Adrenal gland (tissue), 12 donors: ENCODE results near the gene OR56A5. TPM values are rescaled to one million over a fixed set of nuclear protein-coding genes. Genes with fewer than 3 reads are reported as not detected.
"Not testable (repeated sequence)": the region's sequence is repeated elsewhere in the genome, so short reads cannot be mapped to it uniquely, and the experiment has no call there.

Source experiments
- DNase-seq, 7 donors: peaks; one replicate each; pipeline ENCODE4 v3.0.0-alpha.2; 2019 to 2020
- H3K27ac ChIP-seq, 5 donors: fragments of 200-600 bp; sonication (generic) in 4 of 5; 1 replicate in 3 of 5; 2 replicates in 2 of 5; pipeline versions ENCODE4 v1.5.1 to v1.8.0; 2016 to 2020; ENCODE audit warnings: mild to moderate bottlenecking in 1 of 5
- H3K27me3 ChIP-seq: fragments of 200-600 bp; 2 replicates; pipeline ENCODE4 v1.8.0; 2021
- H3K36me3 ChIP-seq, 2 donors: fragments of 200-600 bp; replicated peaks in 1 of 2; 1 replicate in 1 of 2; 2 replicates in 1 of 2; pipeline versions ENCODE4 v1.5.1 to v1.8.0; 2018 to 2022
- H3K4me1 ChIP-seq, 2 donors: fragments of 200-600 bp; replicated peaks in 1 of 2; 1 replicate in 1 of 2; 2 replicates in 1 of 2; pipeline versions ENCODE4 v1.5.1 to v1.8.0; 2018 to 2021
- H3K4me3 ChIP-seq, 4 donors: fragments of 200-600 bp; sonication (generic) in 3 of 4; one replicate each; pipeline ENCODE4 v1.5.1; 2016 to 2018
- H3K9me3 ChIP-seq, 3 donors: fragments of 200-600 bp; sonication (generic) in 1 of 3; replicated peaks in 1 of 3; 1 replicate in 2 of 3; 2 replicates in 1 of 3; pipeline versions ENCODE4 v1.5.1 to v1.8.0; 2016 to 2021
- CTCF ChIP-seq, 6 experiments: fragments of 450-650 bp in 4 of 6; fragments of 200-600 bp in 2 of 6; sonication (generic) in 1 of 6; IDR thresholded peaks; 1 replicate in 5 of 6; 2 replicates in 1 of 6; pipeline versions ENCODE4 v1.5.1 to v1.8.0; 2016 to 2021; ENCODE audit warnings: antibody characterized with exemption in 6 of 6, mild to moderate bottlenecking in 2 of 6, moderate library complexity in 1 of 6
- POLR2A ChIP-seq, 2 donors: fragments of 450-650 bp; IDR thresholded peaks; one replicate each; pipeline ENCODE4 v1.6.1; 2017; ENCODE audit warnings: antibody characterized with exemption in 2 of 2, mild to moderate bottlenecking in 2 of 2, moderate library complexity in 1 of 2
- WGBS, 4 donors: extraction: QIAGEN DNeasy Blood & Tissue Kit in 2 of 4; methylation state at CpG; one replicate each; pipeline versions ENCODE4 v1.1.5 to v1.1.7; 2013 to 2017; 5-methylcytosine and 5-hydroxymethylcytosine counted together
- intact Hi-C, 2 donors: fragments of 100-400 bp; cut with DNase I; formaldehyde crosslinking; loops; one replicate each; pipeline versions ENCODE4 v1.14.1 to v1.15.0; 2022 to 2023
- polyA plus RNA-seq, 3 donors: library from polyadenylated mRNA; stranded (reverse); fragments of 200-250 nt in 2 of 3; fragments of 350-450 nt in 1 of 3; fragmentation: Illumina TruSeq in 1 of 3; extraction: RNeasy Lipid Tissue Mini Kit (QIAGEN cat#74804) in 1 of 3; gene quantifications; one replicate each; pipeline ENCODE4 v1.2.3, GENCODE V29; 2013 to 2014
- total RNA-seq, 9 donors: library from RNA; depleted of rRNA in 4 of 9; stranded (reverse); fragments of >200 nt in 4 of 9; fragments of 120-200 nt in 1 of 9; fragmentation: NEBNext Ultra II Directional in 1 of 9; extraction: Animal tissue kit (Norgen Biotek cat#: 25700) in 1 of 9; gene quantifications; one replicate each; pipeline versions ENCODE4 v1.1.0 to v1.2.4, GENCODE V29; 2013 to 2023
- donor health status: healthy with polysubstance abuse.
- donor health status: Bipolar disorder and iron deficiency.
- donor health status: DM: yes; HTN: yes; CAD: no.
- donor health status: DM: no; HTN: no; CAD: no.
- donor health status: DM: no; HTN: no; CAD: no.
- donor health status: DM: yes; HTN: yes; CAD: no.

The OR56A5 gene
- total and polyA plus RNA-seq, 12 donors: not detected

- no peaks in the 10 kb centered on the region for H3K4me1 ChIP-seq
- TF ChIP-seq POLR2A (IDR thresholded peaks at IDR 0.05) (no peak), CTCF (IDR thresholded peaks at IDR 0.05) (no peak)
- no peak overlapping the region for H3K4me3 ChIP-seq
- no peaks in the 10 kb centered on the region for H3K27me3 ChIP-seq
- intact Hi-C loops: no loop called here
- WGBS, 4 donors: 52 to 71% (median 62%) methylated on average over 1 of the region's 1 CpG
- no peaks in the 10 kb centered on the region for H3K9me3 ChIP-seq
- no peak overlapping the region for H3K27ac ChIP-seq
- H3K36me3 ChIP-seq: no peaks in the 10 kb centered on the region
- DNase-seq: no peak
These were observed 5.2 kb upstream of the OR56A5 start for GRCh38 chr11:5973530-5973929.

- no peaks in the 10 kb centered on the region for H3K9me3 ChIP-seq
- H3K4me3 ChIP-seq: no peak overlapping the region
- no peaks in the 10 kb centered on the region for H3K27me3 ChIP-seq
- H3K36me3 ChIP-seq: no peaks in the 10 kb centered on the region
- H3K27ac ChIP-seq: no peak overlapping the region
- intact Hi-C loops: no loop called here
- no peak for DNase-seq
- WGBS, 4 donors: 51 to 73% (median 56%) methylated on average over 3 of the region's 3 CpGs
- TF ChIP-seq CTCF (IDR thresholded peaks at IDR 0.05) (no peak), POLR2A (IDR thresholded peaks at IDR 0.05) (no peak)
- H3K4me1 ChIP-seq: no peaks in the 10 kb centered on the region
These were observed 586 bp downstream of the OR56A5 start for GRCh38 chr11:5967708-5968107.

- no peak for DNase-seq
- H3K27me3 ChIP-seq: no peaks in the 10 kb centered on the region
- no peak overlapping the region for H3K27ac ChIP-seq
- no peaks in the 10 kb centered on the region for H3K4me1 ChIP-seq
- no peak overlapping the region for H3K4me3 ChIP-seq
- no peak for TF ChIP-seq CTCF (IDR thresholded peaks at IDR 0.05)
- 61 to 75% (median 65%) methylated on average over 2 of the region's 2 CpGs for whole genome bisulfite sequencing, 4 donors
- intact Hi-C loops: no loop called here
- no peaks in the 10 kb centered on the region for H3K36me3 ChIP-seq
- no peaks in the 10 kb centered on the region for H3K9me3 ChIP-seq
These were observed 1.3 kb downstream of the OR56A5 start for GRCh38 chr11:5966958-5967357.

GRCh38 chr11:5960704-5961320 lies 7.5 kb downstream of the OR56A5 start:
- H3K36me3 ChIP-seq, intact Hi-C loops, H3K27me3 ChIP-seq, H3K4me1 ChIP-seq, H3K9me3 ChIP-seq, H3K27ac ChIP-seq, H3K4me3 ChIP-seq, DNase-seq: not testable (repeated sequence)
- 88 to 95% (median 93%) methylated on average over 17 to 40 of the region's 40 CpGs for WGBS, 4 donors

GRCh38 chr11:5955586-5955985 lies 12.7 kb downstream of the OR56A5 start:
- DNase-seq: no peak
- intact Hi-C loops: no loop called here
- no peaks in the 10 kb centered on the region for H3K27me3 ChIP-seq
- no peaks in the 10 kb centered on the region for H3K4me1 ChIP-seq
- 60 to 77% (median 65%) methylated on average over 3 of the region's 3 CpGs for WGBS, 4 donors
- no peaks in the 10 kb centered on the region for H3K9me3 ChIP-seq
- H3K27ac ChIP-seq: no peak overlapping the region
- TF ChIP-seq CTCF (IDR thresholded peaks at IDR 0.05): no peak
- no peak overlapping the region for H3K4me3 ChIP-seq
- no peaks in the 10 kb centered on the region for H3K36me3 ChIP-seq
